GM12878 (cell line): ENCODE results near the gene TBC1D9B.

Source experiments
- CEBPB ChIP-seq, 2 experiments: fragments of 150-350 bp in 1 of 2; IDR thresholded peaks; 2 replicates each; pipeline ENCODE4 v1.6.1; 2012 to 2014; ENCODE audit warnings: low read depth in 2 of 2, low read length in 2 of 2, borderline replicate concordance in 1 of 2, inconsistent platforms in 1 of 2
- CTCF ChIP-seq, 3 experiments: IDR thresholded peaks in 2 of 3; conservative IDR thresholded peaks in 1 of 3; 2 replicates each; pipeline ENCODE4 v1.5.1; 2011; ENCODE audit warnings: low read depth in 3 of 3, low read length in 3 of 3, mild to moderate bottlenecking in 3 of 3, control low read depth in 2 of 3, moderate library complexity in 2 of 3, inconsistent platforms in 1 of 3, mixed read lengths in 1 of 3; ENCODE audit not compliant: control insufficient read depth in 2 of 3, insufficient read depth in 1 of 3; ENCODE audit errors: extremely low read depth in 1 of 3
- EP300 ChIP-seq, 2 experiments: fragments of 150-350 bp in 1 of 2; IDR thresholded peaks; 2 replicates each; pipeline ENCODE4 v1.6.1; 2011 to 2012; ENCODE audit warnings: low read depth in 2 of 2, low read length in 2 of 2, borderline replicate concordance in 1 of 2, improper control_type of control experiment in 1 of 2, inconsistent platforms in 1 of 2; ENCODE audit not compliant: control insufficient read depth in 1 of 2
- ETV6 ChIP-seq, 2 experiments: fragments of 450-650 bp in 1 of 2; IDR thresholded peaks in 1 of 2; conservative IDR thresholded peaks in 1 of 2; 2 replicates each; pipeline ENCODE4 v1.6.1; 2014; ENCODE audit warnings: antibody characterized with exemption in 1 of 2, borderline replicate concordance in 1 of 2, low read depth in 1 of 2, mild to moderate bottlenecking in 1 of 2, moderate library complexity in 1 of 2
- EZH2 ChIP-seq: IDR thresholded peaks from 2 replicates; pipeline ENCODE4 v1.6.1; 2012; ENCODE audit warnings: low read depth, mild to moderate bottlenecking, control low read depth, inconsistent platforms, low read length, borderline replicate concordance; ENCODE audit not compliant: control insufficient read depth
- JUND ChIP-seq: IDR thresholded peaks from 2 replicates; pipeline ENCODE4 v1.6.1; 2012; ENCODE audit warnings: low read depth, mild to moderate bottlenecking, low read length, improper control_type of control experiment, moderate library complexity
- NFYB ChIP-seq: IDR thresholded peaks from 2 replicates; pipeline ENCODE4 v1.6.1; 2011; ENCODE audit warnings: low read depth, mild to moderate bottlenecking, low read length, improper control_type of control experiment, moderate library complexity; ENCODE audit not compliant: insufficient read depth
- NRF1 ChIP-seq: conservative IDR thresholded peaks from 2 replicates; pipeline ENCODE4 v1.6.1; 2011; ENCODE audit warnings: mild to moderate bottlenecking, low read depth, low read length, improper control_type of control experiment
- POLR2A ChIP-seq: IDR thresholded peaks from 2 replicates; pipeline ENCODE4 v1.6.1; 2011; ENCODE audit warnings: low read depth, mild to moderate bottlenecking, low read length
- POLR2AphosphoS5 ChIP-seq: IDR thresholded peaks from 2 replicates; pipeline ENCODE4 v1.6.1; 2011; ENCODE audit warnings: mild to moderate bottlenecking, low read length, inconsistent platforms
- REST ChIP-seq: IDR thresholded peaks from 2 replicates; pipeline ENCODE4 v1.6.1; 2012; ENCODE audit warnings: mild to moderate bottlenecking, low read depth, low read length
- SUZ12 ChIP-seq: fragments of 200-600 bp; sonication (generic); IDR thresholded peaks from one replicate; pipeline ENCODE4 v1.6.1; 2018; ENCODE audit warnings: antibody characterized with exemption, mild to moderate bottlenecking; ENCODE audit not compliant: unreplicated experiment

GRCh38 chr5:179904463-179905160 is 3.1 kb downstream of the TBC1D9B start:
- TF ChIP-seq EP300 (IDR thresholded peaks at IDR 0.05; ENCODE audit: borderline replicate concordance in 1 of 2, control insufficient read depth in 1 of 2, low read depth in 2 of 2, low read length in 2 of 2) = no peak
- TF ChIP-seq CTCF (IDR thresholded peaks at IDR 0.05 in 2 of 3, conservative IDR thresholded peaks at IDR 0.05 in 1 of 3; ENCODE audit: control insufficient read depth in 2 of 3, extremely low read depth in 1 of 3, insufficient read depth in 1 of 3, low read depth in 3 of 3, low read length in 3 of 3) = no peak
- TF ChIP-seq JUND = no peak
- TF ChIP-seq NFYB = no peak
- no peak for TF ChIP-seq REST
- TF ChIP-seq POLR2AphosphoS5 = no peak
- no peak for TF ChIP-seq POLR2A
- TF ChIP-seq EZH2 = no peak
- no peak for TF ChIP-seq NRF1
- no peak for TF ChIP-seq ETV6 (conservative IDR thresholded peaks at IDR 0.05 in 1 of 2, IDR thresholded peaks at IDR 0.05 in 1 of 2; ENCODE audit: borderline replicate concordance in 1 of 2, low read depth in 1 of 2)
- TF ChIP-seq SUZ12 = no peak
- no peak for TF ChIP-seq CEBPB (IDR thresholded peaks at IDR 0.05; ENCODE audit: borderline replicate concordance in 1 of 2, low read depth in 2 of 2, low read length in 2 of 2)
